GM12878 (cell line): ENCODE data around the gene NIPAL3. TPM values are rescaled to one million over a fixed set of nuclear protein-coding genes. Genes with fewer than 3 reads are reported as not detected.

Source experiments
- ATAC-seq: fragments of 200-7000 bp; cut with Tn5 transposase; 3 replicates; pipeline ENCODE4 v1.9.1; 2020; ENCODE audit warnings: mild to moderate bottlenecking, moderate library complexity
- BruUV-seq: library from RNA; stranded (reverse); fragments of 400-500 nt; replicated peaks from 2 replicates; lab custom pipeline; 2021; lab: Mats Ljungman, UMichigan
- CTCF ChIA-PET: fragments of 300-600 bp; sonication (Branson Sonifier 250); formaldehyde crosslinking; extraction: SDS; loops from one replicate; lab custom pipeline; 2021; ENCODE audit warnings: inconsistent platforms; lab: Yijun Ruan, JAX
- POLR2A ChIA-PET: fragments of 350-600 bp; formaldehyde crosslinking; extraction: SDS; loops from one replicate; lab custom pipeline; 2021; ENCODE audit warnings: inconsistent platforms; lab: Charles Lee
- RAD21 ChIA-PET: fragments of 300-600 bp; sonication (Branson Sonifier 250); formaldehyde crosslinking; loops from one replicate; lab custom pipeline; 2023; ENCODE audit warnings: antibody characterized with exemption; ENCODE audit not compliant: unreplicated experiment; lab: Charles Lee
- SMC1A ChIA-PET: fragments of 300-600 bp; sonication (Branson Sonifier 250); formaldehyde crosslinking; loops from one replicate; lab custom pipeline; 2023; ENCODE audit not compliant: unreplicated experiment, uncharacterized antibody; lab: Charles Lee
- DNase-seq: peaks from one replicate; pipeline ENCODE4 v3.0.0-alpha.2; 2011; ENCODE audit warnings: low read depth, low spot score
- FAIRE-seq: peaks from 3 replicates; lab custom pipeline; 2011; peaks lifted over from hg19 to GRCh38; lab: Jason Lieb, UNC
- H2AFZ ChIP-seq: 2 replicates; pipeline ENCODE4 v1.6.0; 2011; ENCODE audit warnings: low read depth, low read length, control low read depth; ENCODE audit not compliant: control insufficient read depth
- H3K27ac ChIP-seq: 2 replicates; pipeline ENCODE4 v1.5.1; 2011; ENCODE audit warnings: control low read depth; ENCODE audit not compliant: control insufficient read depth, insufficient read depth
- H3K27me3 ChIP-seq, 2 experiments: replicated peaks in 1 of 2; 2 replicates each; pipeline versions ENCODE4 v1.6.0 to v1.6.1; 2011; ENCODE audit warnings: low read length in 1 of 2; ENCODE audit not compliant: control insufficient read depth in 2 of 2, insufficient read depth in 2 of 2
- H3K36me3 ChIP-seq, 2 experiments: 2 replicates each; pipeline ENCODE4 v1.5.1; 2011; ENCODE audit warnings: low read length in 1 of 2; ENCODE audit not compliant: control insufficient read depth in 2 of 2, insufficient read depth in 2 of 2
- H3K4me1 ChIP-seq: 2 replicates; pipeline ENCODE4 v1.6.1; 2011; ENCODE audit warnings: mild to moderate bottlenecking, low read length, moderate library complexity, mixed read lengths; ENCODE audit not compliant: control insufficient read depth, insufficient read depth
- H3K4me2 ChIP-seq: 2 replicates; pipeline ENCODE4 v1.6.0; 2011; ENCODE audit warnings: control low read depth; ENCODE audit not compliant: control insufficient read depth, insufficient read depth
- H3K4me3 ChIP-seq: fragments of 200-600 bp; sonication (generic); 2 replicates; pipeline ENCODE4 v1.5.1; 2016
- H3K79me2 ChIP-seq: 2 replicates; pipeline ENCODE4 v1.6.0; 2011; ENCODE audit warnings: low read length; ENCODE audit not compliant: control insufficient read depth, insufficient read depth
- H3K9ac ChIP-seq: 2 replicates; pipeline ENCODE4 v1.8.0; 2011; ENCODE audit warnings: low read length, control low read depth, mixed read lengths; ENCODE audit not compliant: control insufficient read depth, insufficient read depth
- H3K9me3 ChIP-seq: replicated peaks from 3 replicates; pipeline ENCODE4 v1.5.1; 2011; ENCODE audit warnings: mild to moderate bottlenecking, low read length; ENCODE audit not compliant: control insufficient read depth, insufficient read depth
- H4K20me1 ChIP-seq: 2 replicates; pipeline ENCODE4 v1.6.0; 2011; ENCODE audit not compliant: control insufficient read depth, insufficient read depth
- CHD4 ChIP-seq: fragments of 200-600 bp; sonication (generic); IDR thresholded peaks from 2 replicates; pipeline ENCODE4 v1.6.1; 2016; ENCODE audit warnings: mild to moderate bottlenecking
- E4F1 ChIP-seq: fragments of 450-650 bp; IDR thresholded peaks from 2 replicates; pipeline ENCODE4 v1.6.1; 2018; ENCODE audit warnings: borderline replicate concordance, mild to moderate bottlenecking; ENCODE audit not compliant: partially characterized antibody
- ETV6 ChIP-seq, 2 experiments: fragments of 450-650 bp in 1 of 2; IDR thresholded peaks in 1 of 2; conservative IDR thresholded peaks in 1 of 2; 2 replicates each; pipeline ENCODE4 v1.6.1; 2014; ENCODE audit warnings: antibody characterized with exemption in 1 of 2, borderline replicate concordance in 1 of 2, low read depth in 1 of 2, mild to moderate bottlenecking in 1 of 2, moderate library complexity in 1 of 2
- GABPA ChIP-seq: IDR thresholded peaks from 2 replicates; pipeline ENCODE4 v1.6.1; 2014; ENCODE audit warnings: antibody characterized with exemption, low read depth, mild to moderate bottlenecking, inconsistent platforms
- MEF2A ChIP-seq: IDR thresholded peaks from 2 replicates; pipeline ENCODE4 v1.6.1; 2011; ENCODE audit warnings: low read depth, mild to moderate bottlenecking, low read length, moderate library complexity; ENCODE audit not compliant: insufficient read depth
- SIN3A ChIP-seq: IDR thresholded peaks from 2 replicates; pipeline ENCODE4 v1.6.1; 2012; ENCODE audit warnings: low read depth, low read length, improper control_type of control experiment
- USF2 ChIP-seq: IDR thresholded peaks from 2 replicates; pipeline ENCODE4 v1.6.1; 2011; ENCODE audit warnings: low read depth, low read length, improper control_type of control experiment, borderline replicate concordance
- ZBED1 ChIP-seq: IDR thresholded peaks from 2 replicates; pipeline ENCODE4 v1.6.1; 2016; ENCODE audit warnings: borderline replicate concordance
- whole genome bisulfite sequencing: methylation state at CpG from one replicate; pipeline ENCODE4 v1.1.6; 2016; ENCODE audit warnings: low lambda C conversion rate; ENCODE audit not compliant: insufficient replicate concordance, insufficient coverage; ENCODE audit errors: missing lambda C conversion rate; 5-methylcytosine and 5-hydroxymethylcytosine counted together
- in situ Hi-C: fragments of 300-500 bp; cut with MboI; formaldehyde crosslinking; loops from 9 replicates; pipeline ENCODE4 v1.14.3; 2018; ENCODE audit warnings: mixed read lengths
- intact Hi-C: fragments of 100-400 bp; cut with micrococcal nuclease; formaldehyde crosslinking; loops from one replicate; pipeline ENCODE4 v1.14.2; 2022; ENCODE audit not compliant: unreplicated experiment
- polyA plus RNA-seq, 11 experiments: library from polyadenylated mRNA; depleted of rRNA in 4 of 11; unstranded in 6 of 11; stranded (reverse) in 5 of 11; fragments of >200 nt; fragmentation: Nextera tagmentation in 4 of 11; fragmentation: Illumina TruSeq in 1 of 11; extraction: Ambion mirVana in 4 of 11; extraction: Trizol in 1 of 11; gene quantifications; 1 replicate in 1 of 11; 2 replicates in 10 of 11; pipeline versions ENCODE4 v1.2.1 to v1.2.3, GENCODE V29; 2011 to 2016; ENCODE audit warnings: inconsistent platforms in 2 of 11, missing spikeins in 2 of 11, low read depth in 1 of 11
- total RNA-seq, 4 experiments: library from RNA; depleted of rRNA in 3 of 4; stranded (reverse); fragments of >200 nt in 3 of 4; fragmentation: Illumina TruSeq in 1 of 4; extraction: Trizol in 1 of 4; gene quantifications; 2 replicates each; pipeline versions ENCODE4 v1.2.1 to v1.2.3, GENCODE V29; 2013 to 2021
- TF ChIP-seq, protein P1 (sequence below): IDR thresholded peaks from 2 replicates; pipeline ENCODE4 v1.6.1; 2011; ENCODE audit warnings: borderline replicate concordance, low read depth, mild to moderate bottlenecking, moderate library complexity, mixed read lengths, low read length; ENCODE audit not compliant: insufficient read depth; ENCODE audit errors: extremely low read length
- TF ChIP-seq, protein P2 (sequence below): fragments of 450-650 bp; IDR thresholded peaks from 2 replicates; pipeline ENCODE4 v1.6.1; 2017; ENCODE audit warnings: antibody characterized with exemption, mild to moderate bottlenecking, moderate library complexity
- TF ChIP-seq, protein P3 (sequence below): fragments of 450-650 bp; IDR thresholded peaks from 2 replicates; pipeline ENCODE4 v1.6.1; 2016; ENCODE audit warnings: mild to moderate bottlenecking

Gene NIPAL3
- total and polyA plus RNA-seq, 10 of the 15 experiments (the other 5 are each of a cell fraction or from before 2014, with no cell fraction given), result 2.1 to 9.4 (median 4.2) TPM

DNA sequence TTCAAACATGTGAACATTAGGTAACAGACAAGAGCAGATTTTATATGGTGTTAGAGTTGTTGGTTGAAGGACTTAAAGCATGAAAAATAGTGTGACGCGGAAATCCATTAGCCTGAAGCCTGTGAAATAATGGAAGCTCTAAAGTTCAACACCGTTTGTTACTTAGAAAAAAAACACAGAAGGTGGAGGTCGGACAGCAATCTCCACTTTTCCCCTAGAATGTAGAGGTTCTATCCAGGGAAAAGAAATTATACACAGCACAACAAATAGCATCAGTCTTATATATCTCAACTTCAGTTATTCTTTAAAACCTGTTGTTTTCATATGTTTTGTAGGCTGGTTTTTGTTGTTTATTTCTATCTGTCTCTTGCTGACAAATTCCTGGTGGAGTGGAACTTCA is 89.0 kb downstream of the NIPAL3 start:
- Histone ChIP-seq H3K4me2 (no peak overlapping the region), H3K27ac (no peak overlapping the region)
- no peak for DNase-seq
- TF ChIP-seq USF2 (no peak), GABPA (no peak), ZBED1 (no peak), E4F1 (no peak), CHD4 (no peak), SIN3A (no peak), ETV6 (conservative IDR thresholded peaks at IDR 0.05 in 1 of 2, IDR thresholded peaks at IDR 0.05 in 1 of 2; ENCODE audit: borderline replicate concordance in 1 of 2, low read depth in 1 of 2) (no peak), MEF2A (no peak)
- TF ChIP-seq, protein P1, sequence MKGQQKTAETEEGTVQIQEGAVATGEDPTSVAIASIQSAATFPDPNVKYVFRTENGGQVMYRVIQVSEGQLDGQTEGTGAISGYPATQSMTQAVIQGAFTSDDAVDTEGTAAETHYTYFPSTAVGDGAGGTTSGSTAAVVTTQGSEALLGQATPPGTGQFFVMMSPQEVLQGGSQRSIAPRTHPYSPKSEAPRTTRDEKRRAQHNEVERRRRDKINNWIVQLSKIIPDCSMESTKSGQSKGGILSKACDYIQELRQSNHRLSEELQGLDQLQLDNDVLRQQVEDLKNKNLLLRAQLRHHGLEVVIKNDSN, result no peak
- TF ChIP-seq, protein P2, sequence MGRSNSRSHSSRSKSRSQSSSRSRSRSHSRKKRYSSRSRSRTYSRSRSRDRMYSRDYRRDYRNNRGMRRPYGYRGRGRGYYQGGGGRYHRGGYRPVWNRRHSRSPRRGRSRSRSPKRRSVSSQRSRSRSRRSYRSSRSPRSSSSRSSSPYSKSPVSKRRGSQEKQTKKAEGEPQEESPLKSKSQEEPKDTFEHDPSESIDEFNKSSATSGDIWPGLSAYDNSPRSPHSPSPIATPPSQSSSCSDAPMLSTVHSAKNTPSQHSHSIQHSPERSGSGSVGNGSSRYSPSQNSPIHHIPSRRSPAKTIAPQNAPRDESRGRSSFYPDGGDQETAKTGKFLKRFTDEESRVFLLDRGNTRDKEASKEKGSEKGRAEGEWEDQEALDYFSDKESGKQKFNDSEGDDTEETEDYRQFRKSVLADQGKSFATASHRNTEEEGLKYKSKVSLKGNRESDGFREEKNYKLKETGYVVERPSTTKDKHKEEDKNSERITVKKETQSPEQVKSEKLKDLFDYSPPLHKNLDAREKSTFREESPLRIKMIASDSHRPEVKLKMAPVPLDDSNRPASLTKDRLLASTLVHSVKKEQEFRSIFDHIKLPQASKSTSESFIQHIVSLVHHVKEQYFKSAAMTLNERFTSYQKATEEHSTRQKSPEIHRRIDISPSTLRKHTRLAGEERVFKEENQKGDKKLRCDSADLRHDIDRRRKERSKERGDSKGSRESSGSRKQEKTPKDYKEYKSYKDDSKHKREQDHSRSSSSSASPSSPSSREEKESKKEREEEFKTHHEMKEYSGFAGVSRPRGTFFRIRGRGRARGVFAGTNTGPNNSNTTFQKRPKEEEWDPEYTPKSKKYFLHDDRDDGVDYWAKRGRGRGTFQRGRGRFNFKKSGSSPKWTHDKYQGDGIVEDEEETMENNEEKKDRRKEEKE, result no peak
- TF ChIP-seq, protein P3, sequence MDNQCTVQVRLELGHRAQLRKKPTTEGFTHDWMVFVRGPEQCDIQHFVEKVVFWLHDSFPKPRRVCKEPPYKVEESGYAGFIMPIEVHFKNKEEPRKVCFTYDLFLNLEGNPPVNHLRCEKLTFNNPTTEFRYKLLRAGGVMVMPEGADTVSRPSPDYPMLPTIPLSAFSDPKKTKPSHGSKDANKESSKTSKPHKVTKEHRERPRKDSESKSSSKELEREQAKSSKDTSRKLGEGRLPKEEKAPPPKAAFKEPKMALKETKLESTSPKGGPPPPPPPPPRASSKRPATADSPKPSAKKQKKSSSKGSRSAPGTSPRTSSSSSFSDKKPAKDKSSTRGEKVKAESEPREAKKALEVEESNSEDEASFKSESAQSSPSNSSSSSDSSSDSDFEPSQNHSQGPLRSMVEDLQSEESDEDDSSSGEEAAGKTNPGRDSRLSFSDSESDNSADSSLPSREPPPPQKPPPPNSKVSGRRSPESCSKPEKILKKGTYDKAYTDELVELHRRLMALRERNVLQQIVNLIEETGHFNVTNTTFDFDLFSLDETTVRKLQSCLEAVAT, result no peak

More for the DNA sequence above, 89.0 kb downstream of the NIPAL3 start:
- Histone ChIP-seq H3K9me3 (no peaks in the 10 kb centered on the region), H3K4me3 (no peak overlapping the region), H3K9ac (no peak overlapping the region), H2AFZ (no peak overlapping the region), H3K79me2 (no peaks in the 10 kb centered on the region), H4K20me1 (no peaks in the 10 kb centered on the region; the same call in 1 of the 2 replicates), H3K27me3 (peaks cover 10 to 20% of the 10 kb centered on the region in 2 experiments), H3K36me3 (no peaks in the 10 kb centered on the region), H3K4me1 (peaks cover 8% of the 10 kb centered on the region)
- in situ Hi-C loops (no loop called here), intact Hi-C loops (no loop called here)
- no TSS peak for BruUV-seq
- no peak for FAIRE-seq
- WGBS, result 64% methylated on average over 4 of the region's 4 CpGs
- POLR2A ChIA-PET, result no interaction called here
- ATAC-seq, result no peak
- RAD21 ChIA-PET, result no interaction called here
- CTCF ChIA-PET, result interaction anchor here (1.1 kb wide), 1 partner anchor 89 kb away, joined by 3 read pairs; the partner anchor contains the start of gene NIPAL3
- SMC1A ChIA-PET, result no interaction called here
